NCI-H524 treated with DMSO at 0.1 percent for 48 hours (cell line): ENCODE data around the gene CNNM1.

Experiments used
- DNase-seq: peaks from one replicate; lab custom pipeline; 2025; lab: John Stamatoyannopoulos, UW

The CNNM1 gene

GRCh38 chr10:99374526-99374925 lies 45.4 kb downstream of the CNNM1 start:
- no peak for DNase-seq

DNA sequence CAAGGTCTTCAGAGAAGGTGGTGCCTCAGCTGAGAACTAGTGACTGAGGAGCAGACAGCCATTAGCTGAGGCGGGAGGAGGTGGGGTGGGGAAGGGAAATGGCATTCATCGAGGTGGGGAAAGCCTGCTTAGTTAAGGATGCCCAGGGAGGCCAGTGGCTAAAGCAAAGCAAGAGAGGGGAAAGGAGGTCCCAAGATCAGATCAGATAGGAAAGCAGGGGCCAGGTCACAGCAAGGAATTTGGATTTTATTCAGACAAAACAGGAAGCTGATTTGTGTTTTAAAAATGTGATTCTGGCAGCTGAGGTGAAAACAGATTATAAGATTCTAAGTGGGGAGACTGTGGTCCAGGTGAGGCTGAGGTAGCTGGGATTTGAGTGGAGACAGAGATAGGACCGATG lies 45.8 kb downstream of the CNNM1 start:
- DNase-seq = no peak

DNA sequence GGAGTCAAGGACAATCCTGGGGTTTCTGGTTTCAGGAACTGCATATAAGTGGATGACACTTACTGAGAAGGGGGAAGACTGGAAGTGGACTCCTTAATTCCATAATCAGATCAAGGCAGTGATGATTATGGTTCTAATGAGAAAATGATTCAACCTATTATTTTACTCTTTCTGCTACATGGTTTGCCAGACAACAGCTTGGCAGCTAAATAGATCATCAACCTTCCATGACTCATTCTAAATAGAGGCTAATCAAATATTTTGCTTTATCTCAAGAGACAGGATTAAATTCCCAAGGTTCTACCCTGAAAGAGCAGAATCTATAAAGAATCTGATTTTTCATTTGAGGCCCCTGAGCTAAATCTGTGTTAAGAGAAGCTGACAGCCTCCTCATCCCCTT lies 46.3 kb downstream of the CNNM1 start:
- no peak for DNase-seq

- no peak for DNase-seq
Measured at GRCh38 chr10:99382176-99382575, 53.0 kb downstream of the CNNM1 start.

DNA sequence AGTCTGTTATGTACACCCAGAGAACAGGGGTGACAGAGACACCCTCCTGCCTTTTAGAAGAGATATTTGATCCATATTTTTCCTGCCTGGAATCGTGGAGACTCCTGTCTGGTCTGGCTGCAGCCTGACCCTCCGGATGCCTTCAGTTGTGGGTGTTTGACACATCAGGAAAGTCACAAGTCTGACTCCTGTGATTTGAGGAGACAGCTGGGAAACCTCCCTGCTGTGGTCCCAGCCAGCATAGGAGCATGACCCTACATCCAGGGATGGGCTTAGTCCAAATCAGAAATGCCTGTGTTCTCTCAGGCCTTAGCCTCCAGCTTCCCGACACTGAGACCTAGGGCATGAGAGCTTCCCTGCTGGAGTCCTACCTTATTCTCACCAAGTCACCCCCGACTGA lies 57.9 kb downstream of the CNNM1 start:
- DNase-seq = no peak

GRCh38 chr10:99387541-99387940 lies 58.4 kb downstream of the CNNM1 start:
- DNase-seq = no peak

- no peak for DNase-seq
Measured at GRCh38 chr10:99389729-99390480, 60.7 kb downstream of the CNNM1 start.

DNA sequence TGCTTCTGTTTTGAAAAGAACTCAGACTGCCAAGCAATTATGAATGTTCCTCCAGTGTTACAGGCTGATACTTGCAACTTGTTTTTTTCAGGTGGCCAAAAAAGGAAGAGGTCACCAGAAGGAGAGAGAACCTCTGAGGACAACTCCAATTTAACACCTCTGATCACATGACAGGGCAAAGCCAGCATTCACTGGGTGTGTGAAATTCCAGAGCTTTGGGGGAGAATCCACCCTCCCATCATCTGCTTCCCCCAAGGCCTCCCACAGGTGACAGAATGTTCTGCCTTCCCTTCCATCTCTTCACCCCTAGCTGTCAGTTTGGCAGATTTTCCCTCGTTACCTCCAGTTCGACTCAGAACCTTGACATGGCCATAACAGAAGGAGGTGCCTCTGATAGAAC lies 62.2 kb downstream of the CNNM1 start:
- DNase-seq = no peak

- no peak for DNase-seq
Measured at GRCh38 chr10:99393036-99393435, 63.9 kb downstream of the CNNM1 start.

DNA sequence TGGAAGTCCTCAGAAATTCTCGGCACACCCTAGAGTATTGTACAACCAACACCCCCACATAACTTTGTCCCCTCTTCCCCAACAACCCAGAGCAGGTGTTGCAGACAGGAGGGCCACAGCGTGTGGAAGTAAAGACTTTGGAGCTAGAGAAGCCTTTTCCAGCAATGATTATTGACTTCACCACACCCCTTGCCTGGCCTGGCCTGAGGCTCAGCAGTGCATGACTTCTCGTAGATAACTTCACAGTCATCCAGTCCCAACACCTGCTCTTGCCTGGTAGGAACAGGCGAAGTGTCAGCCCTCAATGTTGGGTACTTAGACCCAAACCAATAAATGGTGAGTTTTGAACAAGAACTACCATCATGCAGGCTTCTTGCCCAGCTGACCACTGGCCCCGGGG lies 64.5 kb downstream of the CNNM1 start:
- no peak for DNase-seq

DNA sequence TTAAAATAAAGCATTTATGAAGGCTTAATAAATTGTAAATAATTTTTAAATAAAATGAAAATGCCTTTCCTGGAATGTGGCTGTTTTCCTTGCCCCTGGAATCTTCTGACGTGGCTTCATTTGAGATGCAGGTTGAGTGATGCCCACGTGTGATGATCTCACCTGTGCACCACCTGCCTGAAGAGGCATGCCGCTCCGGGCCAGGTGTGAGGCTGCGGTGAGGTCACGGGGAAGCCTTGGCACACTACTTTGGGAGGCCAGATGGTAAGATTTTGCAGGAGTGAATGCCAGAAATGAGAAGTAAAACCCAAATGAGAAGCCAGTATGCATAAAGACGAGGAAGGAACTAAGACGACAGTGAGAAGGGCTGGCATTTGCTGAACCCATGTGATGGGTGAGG lies 65.1 kb downstream of the CNNM1 start:
- no peak for DNase-seq

GRCh38 chr10:99394761-99395386 lies 65.7 kb downstream of the CNNM1 start:
- no peak for DNase-seq

DNA sequence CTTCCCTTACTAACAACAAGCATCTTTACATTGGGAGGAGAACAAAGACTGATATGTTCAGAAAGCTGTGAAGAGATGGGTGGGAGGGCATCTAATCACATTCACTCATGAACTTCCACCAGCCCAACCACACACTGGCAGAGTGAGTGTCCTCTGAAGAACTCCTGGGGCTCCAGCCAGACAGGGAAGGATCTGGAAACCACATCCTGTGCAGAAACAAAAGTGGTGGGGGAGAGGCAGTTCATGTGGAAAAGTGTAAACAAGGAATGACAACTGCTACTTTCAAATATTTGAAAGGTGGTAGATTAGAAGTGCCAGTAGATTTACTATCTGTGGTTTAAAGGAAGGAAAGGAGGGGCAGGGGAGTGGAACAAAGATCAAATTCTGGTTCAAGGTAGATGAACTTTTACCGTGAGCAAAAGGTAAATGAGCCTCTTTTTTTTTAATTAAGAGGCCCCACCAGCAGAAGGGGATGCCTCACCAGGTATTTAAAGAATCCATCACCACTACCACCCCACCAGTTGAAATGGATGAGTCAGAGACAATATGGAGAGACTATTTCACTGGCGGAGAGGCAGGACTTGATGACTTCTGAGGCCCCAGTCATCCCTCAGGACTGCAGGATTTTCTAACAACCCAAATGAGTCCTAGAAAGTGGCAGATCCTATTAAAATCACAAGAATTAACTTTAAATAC lies 66.7 kb downstream of the CNNM1 start:
- DNase-seq = no peak

GRCh38 chr10:99396471-99396870 lies 67.3 kb downstream of the CNNM1 start:
- DNase-seq = no peak

DNA sequence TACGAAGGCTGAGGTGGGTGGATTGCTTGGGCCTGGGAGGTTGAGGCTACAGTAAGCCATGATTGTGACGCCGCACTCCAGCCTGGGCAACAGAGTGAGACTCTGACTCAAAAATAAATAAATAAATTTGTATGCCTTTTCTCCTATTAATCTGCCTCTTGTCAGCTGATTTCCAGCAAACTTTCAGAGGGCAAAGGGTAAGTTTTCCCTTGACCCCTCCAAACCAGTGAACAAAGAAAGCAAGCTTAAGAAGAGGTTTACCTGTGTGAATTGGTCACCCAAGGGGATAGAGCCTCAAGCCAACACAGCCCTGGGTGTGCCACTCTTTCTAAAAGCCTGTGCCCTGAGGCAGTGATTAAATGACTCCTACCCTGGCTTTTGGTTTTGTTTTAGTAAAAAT lies 70.5 kb downstream of the CNNM1 start:
- DNase-seq = no peak

GRCh38 chr10:99403674-99404073 lies 74.5 kb downstream of the CNNM1 start:
- no peak for DNase-seq

DNA sequence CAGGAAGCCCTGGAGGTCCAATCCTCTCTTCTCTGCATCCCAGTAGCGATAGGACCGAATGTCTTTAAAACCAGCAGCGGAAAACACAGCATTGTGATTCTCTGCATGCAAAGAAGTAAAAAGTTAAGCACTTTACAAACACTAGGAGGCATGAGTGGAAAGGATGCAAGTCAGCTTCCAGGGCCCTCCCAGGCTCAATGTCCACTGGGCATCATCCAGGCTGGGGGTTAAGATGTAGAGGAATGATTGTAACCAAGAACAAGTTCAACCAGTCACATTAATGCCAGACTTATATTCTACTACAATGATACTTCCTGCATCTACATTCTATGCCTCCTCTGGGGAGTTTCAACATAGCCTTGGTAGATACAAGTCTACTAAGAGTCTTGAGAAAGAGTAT lies 77.0 kb downstream of the CNNM1 start:
- no peak for DNase-seq

DNA sequence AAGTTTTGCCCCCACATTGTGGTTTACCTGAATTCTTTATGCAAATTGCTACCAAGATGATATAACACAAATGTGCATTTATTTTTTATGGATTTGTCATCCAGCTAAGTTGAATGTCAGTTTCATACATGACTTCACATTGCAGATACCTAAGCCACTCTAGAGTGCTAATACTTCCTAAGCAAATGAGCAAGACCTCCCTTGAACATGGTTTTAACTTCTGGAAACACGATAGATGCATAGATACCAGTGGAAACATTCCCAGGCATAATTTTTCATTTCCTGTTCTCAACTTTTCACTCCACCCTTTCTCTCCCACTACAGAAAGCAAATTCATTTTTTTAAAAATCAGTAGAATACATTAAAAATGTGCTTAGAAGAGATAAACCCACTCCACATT lies 81.0 kb downstream of the CNNM1 start:
- DNase-seq = no peak

GRCh38 chr10:99410876-99411275 lies 81.7 kb downstream of the CNNM1 start:
- DNase-seq = no peak

DNA sequence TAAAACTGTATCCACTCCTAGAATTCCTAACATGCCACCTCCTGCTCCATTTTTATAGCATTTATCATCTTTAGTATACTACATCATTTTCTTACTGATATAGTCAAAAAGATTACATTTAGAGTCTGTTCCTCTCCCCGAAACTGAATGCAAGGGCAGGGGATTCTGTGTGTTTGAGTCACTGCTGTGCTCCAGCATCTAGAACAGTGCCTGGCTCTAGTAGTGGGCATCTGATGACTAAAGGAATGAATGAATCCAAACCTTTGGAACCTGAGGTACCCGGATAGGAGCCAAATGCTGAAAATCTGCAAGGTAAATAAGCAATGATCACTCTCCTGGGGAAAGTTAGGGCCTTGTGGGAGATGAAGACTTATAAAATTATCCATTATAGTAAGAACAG lies 82.4 kb downstream of the CNNM1 start:
- DNase-seq = no peak

GRCh38 chr10:99412099-99412498 lies 82.9 kb downstream of the CNNM1 start:
- DNase-seq = no peak

- no peak for DNase-seq
Measured at GRCh38 chr10:99418910-99419624, 89.9 kb downstream of the CNNM1 start.

GRCh38 chr10:99419688-99420087 lies 90.5 kb downstream of the CNNM1 start:
- DNase-seq = no peak
